Dermis blood vessel endothelial cell (primary cell): Measurements from ENCODE around the gene GSX1. TPM values are rescaled to one million over a fixed set of nuclear protein-coding genes. Genes with fewer than 3 reads are reported as not detected.
"Not testable (repeated sequence)": the region's sequence is repeated elsewhere in the genome, so short reads cannot be mapped to it uniquely, and the experiment has no call there.

Source experiments
- DNase-seq: peaks from one replicate; pipeline ENCODE4 v3.0.0; 2010
- total RNA-seq: library from RNA; depleted of rRNA; stranded (reverse); fragments of >200 nt; gene quantifications from 2 replicates; pipeline ENCODE4 v1.2.3, GENCODE V29; 2014

GSX1 gene
- total RNA-seq, 1 donor from 2014 or later: not detected

- DNase-seq: no peak
These were observed 2.8 kb downstream of the GSX1 start for GRCh38 chr13:27794921-27795717.

GRCh38 chr13:27795718-27796019 is 3.4 kb downstream of the GSX1 start:
- no peak for DNase-seq

GRCh38 chr13:27796544-27797227 is 4.4 kb downstream of the GSX1 start:
- no peak for DNase-seq

- peak; percentile 50 for DNase-seq
These were observed 4.9 kb downstream of the GSX1 start for GRCh38 chr13:27797228-27797624.

- no peak for DNase-seq
These were observed 14.6 kb downstream of the GSX1 start for GRCh38 chr13:27806744-27807387.

GRCh38 chr13:27808851-27809550 is 16.7 kb downstream of the GSX1 start:
- no peak for DNase-seq

GRCh38 chr13:27810009-27810408 is 17.7 kb downstream of the GSX1 start:
- no peak for DNase-seq

- no peak for DNase-seq
These were observed 18.2 kb downstream of the GSX1 start for GRCh38 chr13:27810461-27810860.

GRCh38 chr13:27813826-27814225 is 21.5 kb downstream of the GSX1 start:
- no peak for DNase-seq

GRCh38 chr13:27817832-27818231 is 25.5 kb downstream of the GSX1 start:
- DNase-seq: not testable (repeated sequence)

- DNase-seq: no peak
These were observed 28.5 kb downstream of the GSX1 start for GRCh38 chr13:27820524-27821482.

GRCh38 chr13:27821566-27821965 is 29.3 kb downstream of the GSX1 start:
- no peak for DNase-seq

GRCh38 chr13:27822258-27822872 is 30.1 kb downstream of the GSX1 start:
- DNase-seq: peak; percentile 19

- DNase-seq: peak; percentile 13
These were observed 30.6 kb downstream of the GSX1 start for GRCh38 chr13:27822873-27823311.

GRCh38 chr13:27824121-27824520 is 31.8 kb downstream of the GSX1 start:
- DNase-seq: no peak

- no peak for DNase-seq
These were observed 32.8 kb downstream of the GSX1 start for GRCh38 chr13:27825072-27825471.

GRCh38 chr13:27826379-27827353 is 34.4 kb downstream of the GSX1 start:
- peak; percentile 93 for DNase-seq

GRCh38 chr13:27827646-27828045 is 35.4 kb downstream of the GSX1 start:
- no peak for DNase-seq

GRCh38 chr13:27830010-27830409 is 37.7 kb downstream of the GSX1 start:
- DNase-seq: peak; percentile 67

- DNase-seq: no peak
These were observed 40.9 kb downstream of the GSX1 start for GRCh38 chr13:27833206-27833605.
